Hepatocyte (in vitro differentiated cells): ENCODE results near the gene KRTCAP3. TPM values are rescaled to one million over a fixed set of nuclear protein-coding genes. Genes with fewer than 3 reads are reported as not detected.
A peak's percentile ranks its signal among the peaks of the same experiment; 100 is the strongest.

ENCODE experiments used
- DNase-seq: peaks from one replicate; pipeline ENCODE4 v3.0.0-alpha.2; 2016; ENCODE audit warnings: low spot score
- H2AFZ ChIP-seq: fragments of 200-600 bp; sonication (generic); 2 replicates; pipeline ENCODE4 v1.6.0; 2016; ENCODE audit warnings: antibody characterized with exemption, mild to moderate bottlenecking
- H3K27ac ChIP-seq: fragments of 200-600 bp; sonication (generic); 2 replicates; pipeline ENCODE4 v1.5.1; 2016; ENCODE audit warnings: mild to moderate bottlenecking
- H3K27me3 ChIP-seq: fragments of 200-600 bp; sonication (generic); 2 replicates; pipeline ENCODE4 v1.6.1; 2016
- H3K36me3 ChIP-seq: fragments of 200-600 bp; sonication (generic); replicated peaks from 2 replicates; pipeline ENCODE4 v1.5.1; 2016; ENCODE audit warnings: low read depth; ENCODE audit not compliant: insufficient read depth
- H3K4me1 ChIP-seq: fragments of 200-600 bp; sonication (generic); 2 replicates; pipeline ENCODE4 v1.5.1; 2016; ENCODE audit warnings: mild to moderate bottlenecking, moderate library complexity; ENCODE audit not compliant: insufficient read depth
- H3K4me2 ChIP-seq: fragments of 200-600 bp; sonication (generic); 2 replicates; pipeline ENCODE4 v1.6.0; 2016
- H3K4me3 ChIP-seq: fragments of 200-600 bp; sonication (generic); 2 replicates; pipeline ENCODE4 v1.5.1; 2016; ENCODE audit warnings: mild to moderate bottlenecking
- H3K79me2 ChIP-seq: fragments of 200-600 bp; sonication (generic); 2 replicates; pipeline ENCODE4 v1.6.0; 2017; ENCODE audit warnings: mild to moderate bottlenecking
- H3K9me2 ChIP-seq: fragments of 200-600 bp; sonication (generic); replicated peaks from 2 replicates; pipeline ENCODE4 v1.6.0; 2017; ENCODE audit warnings: mild to moderate bottlenecking; ENCODE audit not compliant: insufficient read depth
- H3K9me3 ChIP-seq: fragments of 200-600 bp; sonication (generic); 2 replicates; pipeline ENCODE4 v1.5.1; 2016; ENCODE audit warnings: low read depth, mild to moderate bottlenecking
- H4K20me1 ChIP-seq: fragments of 200-600 bp; sonication (generic); 2 replicates; pipeline ENCODE4 v1.6.0; 2016; ENCODE audit warnings: mild to moderate bottlenecking; ENCODE audit not compliant: insufficient read depth, poor library complexity, severe bottlenecking
- CTCF ChIP-seq: fragments of 200-600 bp; sonication (generic); IDR thresholded peaks from 2 replicates; pipeline ENCODE4 v1.5.1; 2016; ENCODE audit warnings: antibody characterized with exemption, mild to moderate bottlenecking; ENCODE audit not compliant: poor library complexity
- EZH2 ChIP-seq: fragments of 200-600 bp; sonication (generic); IDR thresholded peaks from 2 replicates; pipeline ENCODE4 v1.6.1; 2016; ENCODE audit warnings: antibody characterized with exemption, mild to moderate bottlenecking, borderline replicate concordance
- EZH2phosphoT487 ChIP-seq: fragments of 200-600 bp; sonication (generic); IDR thresholded peaks from one replicate; pipeline ENCODE4 v1.6.1; 2018; ENCODE audit warnings: antibody characterized with exemption, mild to moderate bottlenecking, low read depth, moderate library complexity; ENCODE audit not compliant: unreplicated experiment, severe bottlenecking
- WGBS: methylation state at CpG from one replicate; pipeline ENCODE4 v1.1.6; 2016; ENCODE audit warnings: low lambda C conversion rate; ENCODE audit errors: missing lambda C conversion rate; 5-methylcytosine and 5-hydroxymethylcytosine counted together
- polyA plus RNA-seq: library from polyadenylated mRNA; unstranded; fragments of >200 nt; fragmentation: Nextera tagmentation; extraction: Ambion mirVana; gene quantifications from 2 replicates; pipeline ENCODE4 v1.2.1, GENCODE V29; 2016
- total RNA-seq: library from RNA; depleted of rRNA; stranded (reverse); fragments of >200 nt; gene quantifications from 2 replicates; pipeline ENCODE4 v1.2.3, GENCODE V29; 2014

The KRTCAP3 gene
- total RNA-seq: 11.4 and 19.3 TPM in 2 replicates
- polyA plus RNA-seq: 21.0 and 23.3 TPM in 2 replicates

GRCh38 chr2:27441958-27442919, at the start of gene KRTCAP3:
KRTCAP3 (plus strand) TSS chr2:27442381; CDS start chr2:27442413, 32 bp downstream.
- Histone ChIP-seq H3K27me3 (no peaks in the 10 kb centered on the region), H3K9me3 (no peaks in the 10 kb centered on the region), H3K9me2 (no peaks in the 10 kb centered on the region), H2AFZ (peak within 1 kb of the TSS; percentile 41), H3K4me2 (peak within 1 kb of the TSS; percentile 79), H3K4me1 (peaks cover 4% of the 10 kb centered on the region), H4K20me1 (no peaks in the 10 kb centered on the region), H3K27ac (peak within 1 kb of the TSS; percentile 37), H3K4me3 (peak within 1 kb of the TSS; percentile 15), H3K79me2 (no peaks in the 10 kb centered on the region), H3K36me3 (no peaks in the 10 kb centered on the region)
- TF ChIP-seq CTCF: peak; percentile 31
- TF ChIP-seq EZH2phosphoT487: no peak
- 33% methylated on average over 48 of the region's 80 CpGs for WGBS
- DNase-seq: peak; percentile 88

- Histone ChIP-seq H3K9me2 (no peaks in the 10 kb centered on the region), H3K4me1 (no peaks in the 10 kb centered on the region), H3K79me2 (peaks cover 96% of the 10 kb centered on the region), H3K9me3 (no peaks in the 10 kb centered on the region), H3K4me2 (no peak overlapping the region), H3K4me3 (no peak overlapping the region), H2AFZ (no peak overlapping the region), H3K27me3 (no peaks in the 10 kb centered on the region), H4K20me1 (peaks cover 12% of the 10 kb centered on the region), H3K36me3 (no peaks in the 10 kb centered on the region), H3K27ac (no peak overlapping the region)
- no peak for DNase-seq
- 99% methylated on average over 33 of the region's 33 CpGs for WGBS
- TF ChIP-seq EZH2phosphoT487 (no peak), CTCF (no peak), EZH2 (no peak)
Observed at GRCh38 chr2:27393225-27393624, 49.0 kb upstream of the KRTCAP3 start.

- Histone ChIP-seq H3K4me3 (no peak overlapping the region), H3K4me1 (no peaks in the 10 kb centered on the region), H3K27me3 (no peaks in the 10 kb centered on the region), H3K79me2 (peaks cover 100% of the 10 kb centered on the region), H3K36me3 (no peaks in the 10 kb centered on the region), H3K9me2 (no peaks in the 10 kb centered on the region), H4K20me1 (peaks cover 32% of the 10 kb centered on the region), H3K9me3 (no peaks in the 10 kb centered on the region), H2AFZ (no peak overlapping the region), H3K4me2 (no peak overlapping the region), H3K27ac (no peak overlapping the region)
- no peak for TF ChIP-seq EZH2
- TF ChIP-seq CTCF: no peak
- TF ChIP-seq EZH2phosphoT487: no peak
- DNase-seq: no peak
- WGBS: 95% methylated on average over 5 of the region's 5 CpGs
Observed at GRCh38 chr2:27398962-27399361, 43.2 kb upstream of the KRTCAP3 start.
